IMR-90 (cell line): ENCODE results near the gene LRIG1. TPM values are rescaled to one million over a fixed set of nuclear protein-coding genes. Genes with fewer than 3 reads are reported as not detected.

Experiments used
- ATAC-seq: fragments of 200-7000 bp; cut with Tn5 transposase; 2 replicates; pipeline ENCODE4 v1.9.1; 2020; ENCODE audit warnings: low read depth, mild to moderate bottlenecking, moderate library complexity
- BruUV-seq: library from RNA; stranded (reverse); fragments of 400-500 nt; replicated peaks from 2 replicates; lab custom pipeline; 2021; lab: Mats Ljungman, UMichigan
- CTCF ChIA-PET: fragments of 300-600 bp; formaldehyde crosslinking; extraction: SDS; loops from one replicate; lab custom pipeline; 2021; ENCODE audit warnings: antibody characterized with exemption; lab: Yijun Ruan, JAX
- POLR2A ChIA-PET: fragments of 300-600 bp; sonication (Branson Sonifier 250); formaldehyde crosslinking; loops from one replicate; lab custom pipeline; 2022; ENCODE audit warnings: antibody characterized with exemption; ENCODE audit not compliant: unreplicated experiment; lab: Charles Lee
- DNase-seq: peaks from one replicate; pipeline ENCODE4 v3.0.0; 2013
- H2AFZ ChIP-seq: replicated peaks from 2 replicates; pipeline ENCODE3; 2013; ENCODE audit warnings: low read length, mild to moderate bottlenecking; ENCODE audit not compliant: poor library complexity
- H2AK5ac ChIP-seq: 2 replicates; pipeline ENCODE4 v1.6.1; 2013; ENCODE audit warnings: low read depth, low read length, inconsistent platforms
- H2AK9ac ChIP-seq: replicated peaks from 2 replicates; pipeline ENCODE3; 2013; ENCODE audit warnings: mild to moderate bottlenecking, low read depth, low read length, moderate library complexity; ENCODE audit not compliant: poor library complexity
- H2BK120ac ChIP-seq: 2 replicates; pipeline ENCODE4 v1.6.1; 2013; ENCODE audit warnings: low read depth, low read length, inconsistent platforms
- H2BK15ac ChIP-seq: 3 replicates; pipeline ENCODE4 v1.6.1; 2013; ENCODE audit warnings: low read depth, low read length, inconsistent platforms
- H2BK20ac ChIP-seq: 2 replicates; pipeline ENCODE4 v1.6.1; 2013; ENCODE audit warnings: low read depth, mild to moderate bottlenecking, inconsistent platforms, low read length, moderate library complexity
- H2BK5ac ChIP-seq: 2 replicates; pipeline ENCODE4 v1.6.1; 2013; ENCODE audit warnings: mild to moderate bottlenecking, low read depth, low read length, inconsistent platforms; ENCODE audit not compliant: poor library complexity, severe bottlenecking
- H3K14ac ChIP-seq: replicated peaks from 2 replicates; pipeline ENCODE4 v1.6.1; 2013; ENCODE audit warnings: low read depth, low read length, inconsistent platforms
- H3K18ac ChIP-seq: 2 replicates; pipeline ENCODE4 v1.6.1; 2013; ENCODE audit warnings: low read depth, low read length, control low read depth
- H3K23ac ChIP-seq: 2 replicates; pipeline ENCODE4 v1.6.1; 2013; ENCODE audit warnings: low read depth, low read length, inconsistent platforms
- H3K27ac ChIP-seq: 2 replicates; pipeline ENCODE4 v1.5.1; 2013; ENCODE audit warnings: mild to moderate bottlenecking, control low read depth, low read length; ENCODE audit not compliant: insufficient read depth
- H3K27me3 ChIP-seq: 2 replicates; pipeline ENCODE4 v1.6.1; 2013; ENCODE audit warnings: low read length; ENCODE audit not compliant: control insufficient read depth, insufficient read depth
- H3K36me3 ChIP-seq: 2 replicates; pipeline ENCODE4 v1.6.1; 2013; ENCODE audit warnings: low read length, mixed read lengths; ENCODE audit not compliant: control insufficient read depth, insufficient read depth
- H3K4ac ChIP-seq: 2 replicates; pipeline ENCODE4 v1.6.1; 2013; ENCODE audit warnings: low read depth, low read length, inconsistent platforms
- H3K4me1 ChIP-seq: 2 replicates; pipeline ENCODE4 v1.6.1; 2013; ENCODE audit warnings: low read length, mixed read lengths; ENCODE audit not compliant: control insufficient read depth, insufficient read depth
- H3K4me2 ChIP-seq: 2 replicates; pipeline ENCODE4 v1.6.1; 2013; ENCODE audit warnings: low read depth, mild to moderate bottlenecking, control low read depth, low read length, moderate library complexity
- H3K4me3 ChIP-seq: 2 replicates; pipeline ENCODE4 v1.5.1; 2013; ENCODE audit warnings: low read depth, mild to moderate bottlenecking, control low read depth, low read length, moderate library complexity; ENCODE audit not compliant: insufficient read depth
- H3K56ac ChIP-seq: 2 replicates; pipeline ENCODE4 v1.6.1; 2013; ENCODE audit warnings: low read length, inconsistent platforms; ENCODE audit not compliant: insufficient read depth; ENCODE audit errors: extremely low read depth
- H3K79me1 ChIP-seq, 2 experiments: 2 replicates each; pipeline ENCODE4 v1.6.1; 2013; ENCODE audit warnings: low read length in 2 of 2, inconsistent platforms in 1 of 2, low read depth in 1 of 2
- H3K9ac ChIP-seq: 2 replicates; pipeline ENCODE4 v1.6.1; 2013; ENCODE audit warnings: low read depth, low read length, control low read depth
- H3K9me1 ChIP-seq: 2 replicates; pipeline ENCODE4 v1.6.1; 2013; ENCODE audit warnings: low read length, inconsistent platforms; ENCODE audit not compliant: insufficient read depth
- H3K9me3 ChIP-seq: 2 replicates; pipeline ENCODE4 v1.6.1; 2013; ENCODE audit warnings: low read length; ENCODE audit not compliant: control insufficient read depth, insufficient read depth
- H4K20me1 ChIP-seq: 2 replicates; pipeline ENCODE4 v1.6.1; 2013; ENCODE audit warnings: low read length, inconsistent platforms; ENCODE audit not compliant: insufficient read depth
- H4K5ac ChIP-seq: 2 replicates; pipeline ENCODE4 v1.6.1; 2013; ENCODE audit warnings: mild to moderate bottlenecking, low read depth, low read length, control low read depth
- H4K8ac ChIP-seq, 2 experiments: 2 replicates each; pipeline ENCODE4 v1.6.1; 2013; ENCODE audit warnings: low read depth in 2 of 2, low read length in 2 of 2, control low read depth in 1 of 2, inconsistent platforms in 1 of 2
- H4K91ac ChIP-seq: 2 replicates; pipeline ENCODE4 v1.6.1; 2013; ENCODE audit warnings: low read depth, low read length, inconsistent platforms; ENCODE audit not compliant: insufficient read depth
- CEBPB ChIP-seq: IDR thresholded peaks from 2 replicates; pipeline ENCODE4 v1.6.1; 2012; ENCODE audit warnings: low read depth, low read length, improper control_type of control experiment
- CHD1 ChIP-seq: IDR thresholded peaks from 2 replicates; pipeline ENCODE4 v1.6.1; 2012; ENCODE audit warnings: low read depth, low read length, improper control_type of control experiment
- ELK1 ChIP-seq: fragments of 150-350 bp; IDR thresholded peaks from 2 replicates; pipeline ENCODE4 v1.6.1; 2016; ENCODE audit warnings: low read depth, mild to moderate bottlenecking, low read length, moderate library complexity, borderline replicate concordance
- RAD21 ChIP-seq: IDR thresholded peaks from 2 replicates; pipeline ENCODE4 v1.6.1; 2012; ENCODE audit warnings: low read length, improper control_type of control experiment
- RCOR1 ChIP-seq: IDR thresholded peaks from 2 replicates; pipeline ENCODE4 v1.6.1; 2012; ENCODE audit warnings: mild to moderate bottlenecking, low read length, improper control_type of control experiment; ENCODE audit not compliant: insufficient replicate concordance
- RFX5 ChIP-seq: IDR thresholded peaks from 2 replicates; pipeline ENCODE4 v1.8.0; 2012; ENCODE audit warnings: low read depth, mild to moderate bottlenecking, low read length, moderate library complexity
- WGBS, 2 experiments: methylation state at CpG; one replicate each; pipeline versions ENCODE4 v1.1.5 to v1.1.7; 2013; ENCODE audit warnings: missing lambda C conversion rate in 2 of 2; ENCODE audit not compliant: insufficient read length in 1 of 2; ENCODE audit errors: extremely low coverage in 2 of 2; 5-methylcytosine and 5-hydroxymethylcytosine counted together
- dilution Hi-C: fragments of 300-500 bp; cut with HindIII; formaldehyde crosslinking; loops from one replicate; pipeline ENCODE4 v1.14.3; 2018; ENCODE audit warnings: low sequenced_read_pairs; ENCODE audit not compliant: unreplicated experiment
- in situ Hi-C: fragments of 300-500 bp; cut with MboI; formaldehyde crosslinking; loops from 3 replicates; pipeline ENCODE4 v1.14.3; 2019; ENCODE audit warnings: low sequenced_read_pairs, inconsistent platforms, mixed read lengths
- intact Hi-C: fragments of 100-400 bp; cut with micrococcal nuclease; formaldehyde crosslinking; loops from 2 replicates; pipeline ENCODE4 v1.10.0; 2022
- polyA plus RNA-seq, 3 experiments: library from polyadenylated mRNA; depleted of rRNA; stranded (reverse); fragments of >200 nt; gene quantifications; 2 replicates each; pipeline ENCODE4 v1.2.3, GENCODE V29; 2012; ENCODE audit warnings: low replicate concordance in 1 of 3
- total RNA-seq: library from RNA; depleted of rRNA; stranded (reverse); fragments of >200 nt; gene quantifications from 2 replicates; pipeline ENCODE4 v1.2.3, GENCODE V29; 2012

The LRIG1 gene
- total and polyA plus RNA-seq, 2 of the 4 experiments (the other 2 are of a cell fraction), result 62.8 to 87.8 TPM

DNA sequence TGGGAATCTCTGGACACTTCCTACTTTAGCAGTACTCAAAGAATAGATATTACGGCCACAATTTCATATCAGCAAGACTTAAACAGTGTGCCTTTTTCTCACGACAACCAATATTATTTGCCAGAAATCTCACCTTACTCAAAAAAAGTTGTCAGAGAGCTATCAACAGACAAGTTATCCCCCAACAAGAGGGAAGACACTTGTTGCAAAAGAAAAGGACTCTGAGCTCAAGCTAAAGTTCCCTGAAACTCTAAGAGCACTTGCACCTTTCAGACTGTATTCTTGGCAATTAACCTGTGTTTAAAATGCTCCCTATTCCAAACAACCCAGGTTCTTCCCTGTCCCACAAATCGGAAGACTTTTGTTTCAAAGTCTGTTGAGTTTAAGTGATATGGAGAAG is 4.5 kb downstream of the LRIG1 start:
- Histone ChIP-seq H3K14ac (no peak overlapping the region), H3K36me3 (no peaks in the 10 kb centered on the region), H3K4ac (no peak overlapping the region), H3K9me1 (0 out of 2 replicates have a peak, but pooled peaks cover 3% of the 10 kb centered on the region), H2BK20ac (no peak overlapping the region), H3K9ac (no peak overlapping the region), H4K5ac (no peak overlapping the region), H2BK120ac (no peak overlapping the region), H3K18ac (no peak overlapping the region), H2BK5ac (no peak overlapping the region), H2AK9ac (no peak overlapping the region), H3K4me3 (no peak overlapping the region), H2AFZ (no peak overlapping the region), H3K4me2 (no peak overlapping the region), H3K9me3 (no peaks in the 10 kb centered on the region), H2BK15ac (no peak overlapping the region), H4K20me1 (peaks cover 31% of the 10 kb centered on the region; the same call in 1 of the 2 replicates), H3K4me1 (peaks cover 11% of the 10 kb centered on the region), H3K27ac (no peak overlapping the region), H4K8ac (no peak overlapping the region), H3K79me1 (peaks cover 29 to 72% of the 10 kb centered on the region in 2 experiments), H3K23ac (0 out of 2 replicates have a peak overlapping the region, but pooled peaks have one; percentile 28), H2AK5ac (no peak overlapping the region), H3K27me3 (no peaks in the 10 kb centered on the region), H4K91ac (no peak overlapping the region), H3K56ac (no peak overlapping the region)
- no TSS peak for BruUV-seq
- POLR2A ChIA-PET, result no interaction called here
- intact Hi-C loops, result loop anchor here (5.0 kb wide), 2 partner anchors 54 to 239 kb away; no protein-coding TSS in a partner anchor
- WGBS, 2 experiments, result 100% methylated on average over 1 of the region's 3 CpGs; no CpG with 5 or more reads in 1 of the 2 experiments
- ATAC-seq (no peak), DNase-seq (no peak)
- dilution Hi-C loops, result no loop called here
- in situ Hi-C loops, result loop anchor here (5.0 to 10.0 kb wide), 2 partner anchors 74 to 222 kb away; no protein-coding TSS in a partner anchor
- TF ChIP-seq CEBPB (no peak), CHD1 (no peak), ELK1 (no peak), RAD21 (no peak), RCOR1 (no peak), RFX5 (no peak)
- CTCF ChIA-PET, result no interaction called here
